ENCODE measurements around the gene GON4L.

GON4L gene

GRCh38 chr1:155856257-155856974, 598 bp downstream of the GON4L start:
- TF ChIP-seq GATA3 (IDR thresholded peaks at IDR 0.05; ENCODE audit: low read depth, low read length) (no peak), GATA2 (IDR thresholded peaks at IDR 0.05; ENCODE audit: low read depth, low read length) (no peak)

- TF ChIP-seq GATA3 (IDR thresholded peaks at IDR 0.05; ENCODE audit: low read depth, low read length) (no peak), GATA2 (IDR thresholded peaks at IDR 0.05; ENCODE audit: low read depth, low read length) (no peak)
These were observed 6.7 kb downstream of the GON4L start for GRCh38 chr1:155850345-155850744.

GRCh38 chr1:155847823-155848529, 9.0 kb downstream of the GON4L start:
- TF ChIP-seq GATA3 (IDR thresholded peaks at IDR 0.05; ENCODE audit: low read depth, low read length) (no peak), GATA2 (IDR thresholded peaks at IDR 0.05; ENCODE audit: low read depth, low read length) (no peak)

- TF ChIP-seq GATA2 (IDR thresholded peaks at IDR 0.05; ENCODE audit: low read depth, low read length) (no peak), GATA3 (IDR thresholded peaks at IDR 0.05; ENCODE audit: low read depth, low read length) (no peak)
These were observed 12.1 kb downstream of the GON4L start for GRCh38 chr1:155844860-155845421.

GRCh38 chr1:155840386-155840785, 16.6 kb downstream of the GON4L start:
- TF ChIP-seq GATA3 (IDR thresholded peaks at IDR 0.05; ENCODE audit: low read depth, low read length) (no peak), GATA2 (IDR thresholded peaks at IDR 0.05; ENCODE audit: low read depth, low read length) (no peak)

GRCh38 chr1:155835548-155835947, 21.5 kb downstream of the GON4L start:
- TF ChIP-seq GATA2 (IDR thresholded peaks at IDR 0.05; ENCODE audit: low read depth, low read length) (no peak), GATA3 (IDR thresholded peaks at IDR 0.05; ENCODE audit: low read depth, low read length) (no peak)

GRCh38 chr1:155834296-155834926, 22.6 kb downstream of the GON4L start:
- TF ChIP-seq GATA2 (IDR thresholded peaks at IDR 0.05; ENCODE audit: low read depth, low read length) (no peak), GATA3 (IDR thresholded peaks at IDR 0.05; ENCODE audit: low read depth, low read length) (no peak)

GRCh38 chr1:155833665-155834295, 23.2 kb downstream of the GON4L start:
- TF ChIP-seq GATA2 (IDR thresholded peaks at IDR 0.05; ENCODE audit: low read depth, low read length), result no peak
- no peak for TF ChIP-seq GATA3 (IDR thresholded peaks at IDR 0.05; ENCODE audit: low read depth, low read length)

- TF ChIP-seq GATA2 (IDR thresholded peaks at IDR 0.05; ENCODE audit: low read depth, low read length) (no peak), GATA3 (IDR thresholded peaks at IDR 0.05; ENCODE audit: low read depth, low read length) (no peak)
These were observed 25.6 kb downstream of the GON4L start for GRCh38 chr1:155831279-155831976.

GRCh38 chr1:155827450-155827849, 29.6 kb downstream of the GON4L start:
- no peak for TF ChIP-seq GATA3 (IDR thresholded peaks at IDR 0.05; ENCODE audit: low read depth, low read length)
- no peak for TF ChIP-seq GATA2 (IDR thresholded peaks at IDR 0.05; ENCODE audit: low read depth, low read length)

GRCh38 chr1:155816351-155816750, 40.7 kb downstream of the GON4L start:
- TF ChIP-seq GATA2 (IDR thresholded peaks at IDR 0.05; ENCODE audit: low read depth, low read length) (no peak), GATA3 (IDR thresholded peaks at IDR 0.05; ENCODE audit: low read depth, low read length) (no peak)

- TF ChIP-seq GATA2 (IDR thresholded peaks at IDR 0.05; ENCODE audit: low read depth, low read length), result no peak
- no peak for TF ChIP-seq GATA3 (IDR thresholded peaks at IDR 0.05; ENCODE audit: low read depth, low read length)
These were observed 43.3 kb downstream of the GON4L start for GRCh38 chr1:155813672-155814071.

GRCh38 chr1:155812878-155813277, 44.1 kb downstream of the GON4L start:
- TF ChIP-seq GATA2 (IDR thresholded peaks at IDR 0.05; ENCODE audit: low read depth, low read length) (no peak), GATA3 (IDR thresholded peaks at IDR 0.05; ENCODE audit: low read depth, low read length) (no peak)
